Measurements from ENCODE around the gene OR6C76.
"Not testable (repeated sequence)": the region's sequence is repeated elsewhere in the genome, so short reads cannot be mapped to it uniquely, and the experiment has no call there.

OR6C76 gene

DNA sequence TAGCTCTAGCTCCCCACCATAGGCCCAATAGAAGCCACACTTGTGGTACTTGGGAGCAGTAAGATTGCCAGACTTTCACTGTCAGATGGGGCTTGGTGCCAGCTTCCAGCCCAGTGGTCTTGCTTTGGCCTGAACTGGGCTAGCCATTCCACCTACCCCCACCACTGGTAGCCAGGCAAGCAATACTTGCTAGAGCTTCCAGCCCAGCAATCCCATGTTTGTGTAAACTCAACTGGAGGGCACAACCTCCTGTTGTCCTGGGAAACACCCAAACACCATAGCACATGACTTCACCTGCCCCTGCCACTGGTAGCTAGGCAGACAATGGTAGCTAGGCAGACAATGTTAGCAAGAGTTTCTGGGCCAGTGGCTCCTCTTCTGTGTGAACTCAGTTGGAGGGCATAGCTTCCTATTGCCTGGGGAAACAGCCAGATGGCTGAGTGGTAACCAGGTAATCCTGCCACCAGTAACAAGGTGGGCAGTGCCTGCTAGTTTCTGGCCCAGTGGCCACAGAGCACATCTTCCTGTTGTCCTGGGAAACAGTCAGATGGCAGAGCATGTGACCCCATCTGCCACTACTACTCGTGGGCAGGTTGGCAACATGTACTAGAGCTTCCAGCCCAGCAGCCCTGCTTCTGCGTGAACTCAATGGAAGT is 5.6 kb upstream of the OR6C76 start:
- no peak overlapping the region for H3K9ac ChIP-seq (ENCODE audit: low read length)
- H2AFZ ChIP-seq (ENCODE audit: low read length), result no peak overlapping the region
- no peak overlapping the region for H3K4me3 ChIP-seq (ENCODE audit: low read length)
- no peaks in the 10 kb centered on the region for H3K4me1 ChIP-seq (ENCODE audit: low read length)
- H3K9me2 ChIP-seq (replicated peaks; ENCODE audit: insufficient read depth, low read length), result 0 out of 2 replicates have a peak, but pooled peaks cover 2% of the 10 kb centered on the region
- TF ChIP-seq, protein P1, sequence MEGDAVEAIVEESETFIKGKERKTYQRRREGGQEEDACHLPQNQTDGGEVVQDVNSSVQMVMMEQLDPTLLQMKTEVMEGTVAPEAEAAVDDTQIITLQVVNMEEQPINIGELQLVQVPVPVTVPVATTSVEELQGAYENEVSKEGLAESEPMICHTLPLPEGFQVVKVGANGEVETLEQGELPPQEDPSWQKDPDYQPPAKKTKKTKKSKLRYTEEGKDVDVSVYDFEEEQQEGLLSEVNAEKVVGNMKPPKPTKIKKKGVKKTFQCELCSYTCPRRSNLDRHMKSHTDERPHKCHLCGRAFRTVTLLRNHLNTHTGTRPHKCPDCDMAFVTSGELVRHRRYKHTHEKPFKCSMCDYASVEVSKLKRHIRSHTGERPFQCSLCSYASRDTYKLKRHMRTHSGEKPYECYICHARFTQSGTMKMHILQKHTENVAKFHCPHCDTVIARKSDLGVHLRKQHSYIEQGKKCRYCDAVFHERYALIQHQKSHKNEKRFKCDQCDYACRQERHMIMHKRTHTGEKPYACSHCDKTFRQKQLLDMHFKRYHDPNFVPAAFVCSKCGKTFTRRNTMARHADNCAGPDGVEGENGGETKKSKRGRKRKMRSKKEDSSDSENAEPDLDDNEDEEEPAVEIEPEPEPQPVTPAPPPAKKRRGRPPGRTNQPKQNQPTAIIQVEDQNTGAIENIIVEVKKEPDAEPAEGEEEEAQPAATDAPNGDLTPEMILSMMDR (IDR thresholded peaks at IDR 0.05; ENCODE audit: low read length), result no peak
- TF ChIP-seq EZH2phosphoT487 (IDR thresholded peaks at IDR 0.05; ENCODE audit: low read length) (no peak), EZH2 (optimal IDR thresholded peaks at IDR 0.05; ENCODE audit: low read depth, low read length) (no peak)
- H3K27me3 ChIP-seq (replicated peaks; ENCODE audit: insufficient read depth, low read length), result no peaks in the 10 kb centered on the region
- no peak overlapping the region for H3K4me2 ChIP-seq (ENCODE audit: low read depth, low read length)
- H3K9me3 ChIP-seq (replicated peaks; ENCODE audit: insufficient read depth, low read length), result no peaks in the 10 kb centered on the region
- H3K36me3 ChIP-seq (replicated peaks; ENCODE audit: insufficient read depth, low read length), result no peaks in the 10 kb centered on the region
- H3K27ac ChIP-seq (ENCODE audit: low read length), result no peak overlapping the region
- no peaks in the 10 kb centered on the region for H3K79me2 ChIP-seq (ENCODE audit: low read length)
- no peak for DNase-seq
- no peaks in the 10 kb centered on the region for H3F3A ChIP-seq (ENCODE audit: insufficient read depth, low read length)
- H4K20me1 ChIP-seq (ENCODE audit: insufficient read depth, low read length), result no peaks in the 10 kb centered on the region

DNA sequence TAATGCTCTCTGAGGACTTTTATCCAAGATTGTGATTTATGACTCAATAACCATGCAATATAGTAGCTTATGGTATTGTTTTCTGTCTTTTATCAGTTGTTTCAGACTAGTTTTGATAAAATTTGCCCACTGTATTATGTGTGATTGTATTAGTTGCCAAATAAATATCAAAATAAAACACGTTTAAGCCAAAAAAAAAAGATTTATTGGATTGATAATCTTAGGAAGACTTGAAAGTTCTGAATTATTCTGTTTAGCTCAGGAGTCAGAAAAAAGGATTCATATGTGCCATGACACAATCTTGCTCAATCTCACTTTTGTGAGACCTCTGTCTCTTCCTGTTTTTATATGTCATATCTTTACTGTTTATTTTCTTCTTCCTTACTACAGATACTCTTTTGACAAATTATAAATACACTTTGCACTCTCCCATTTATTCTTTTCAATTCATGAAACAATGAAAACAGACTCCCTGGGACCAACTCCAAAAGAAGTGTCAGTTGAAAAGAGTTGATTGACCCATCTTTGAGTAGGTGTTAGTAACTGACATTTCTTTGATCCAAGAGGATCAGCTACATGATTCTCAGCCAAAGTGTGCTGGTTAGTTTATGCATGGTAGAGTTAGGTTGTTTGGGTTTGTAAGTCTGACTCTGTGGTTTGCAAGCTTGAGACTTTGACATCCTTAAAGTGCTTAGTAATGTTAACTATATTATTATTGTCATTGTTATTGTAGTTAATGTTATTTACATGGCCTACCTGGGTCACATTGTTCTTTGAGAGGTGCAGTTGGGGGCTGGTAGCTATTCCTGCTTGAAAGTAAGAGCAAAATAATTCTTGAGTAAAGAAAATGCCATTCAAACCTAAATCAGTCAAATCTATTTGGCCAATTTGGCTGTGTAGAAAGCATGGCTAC is 2.5 kb downstream of the OR6C76 start:
- no peak for TF ChIP-seq EZH2phosphoT487 (IDR thresholded peaks at IDR 0.05; ENCODE audit: low read length)
- no peak for TF ChIP-seq EZH2 (optimal IDR thresholded peaks at IDR 0.05; ENCODE audit: low read depth, low read length)
- TF ChIP-seq, protein P1 (IDR thresholded peaks at IDR 0.05; ENCODE audit: low read length), result no peak
- Histone ChIP-seq H3K4me1 (ENCODE audit: low read length) (no peaks in the 10 kb centered on the region), H3K4me2 (ENCODE audit: low read depth, low read length) (no peak overlapping the region), H3K36me3 (replicated peaks; ENCODE audit: insufficient read depth, low read length) (no peaks in the 10 kb centered on the region), H3K9me3 (replicated peaks; ENCODE audit: insufficient read depth, low read length) (no peaks in the 10 kb centered on the region), H3K27ac (ENCODE audit: low read length) (no peak overlapping the region), H3K27me3 (replicated peaks; ENCODE audit: insufficient read depth, low read length) (no peaks in the 10 kb centered on the region), H3F3A (ENCODE audit: insufficient read depth, low read length) (no peaks in the 10 kb centered on the region), H3K9me2 (replicated peaks; ENCODE audit: insufficient read depth, low read length) (no peaks in the 10 kb centered on the region), H3K9ac (ENCODE audit: low read length) (no peak overlapping the region), H2AFZ (ENCODE audit: low read length) (no peak overlapping the region), H3K79me2 (ENCODE audit: low read length) (no peaks in the 10 kb centered on the region), H4K20me1 (ENCODE audit: insufficient read depth, low read length) (no peaks in the 10 kb centered on the region), H3K4me3 (ENCODE audit: low read length) (no peak overlapping the region)
- no peak for DNase-seq

DNA sequence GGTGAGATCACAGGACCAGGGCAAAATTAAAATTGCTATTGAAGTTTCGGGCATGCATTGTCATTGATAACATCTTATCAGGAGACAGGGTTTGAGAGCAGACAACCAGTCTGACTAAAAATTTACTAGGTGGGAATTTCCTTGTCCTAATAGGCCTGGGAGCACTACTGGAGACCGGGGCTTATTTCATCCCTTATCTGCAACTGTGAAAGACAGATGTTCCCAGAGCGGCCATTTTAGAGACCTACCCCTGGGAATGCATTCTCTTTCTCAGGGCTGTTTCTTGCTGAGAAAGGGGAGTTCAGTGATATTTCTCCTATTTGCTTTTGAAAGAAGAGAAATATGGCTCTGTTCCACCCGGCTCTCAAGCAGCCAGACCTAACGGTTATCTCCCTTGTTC is 15.2 kb downstream of the OR6C76 start:
- H3K27ac ChIP-seq (ENCODE audit: low read length); H3K27me3 ChIP-seq (replicated peaks; ENCODE audit: insufficient read depth, low read length); H2AFZ ChIP-seq (ENCODE audit: low read length); H4K20me1 ChIP-seq (ENCODE audit: insufficient read depth, low read length); DNase-seq; H3K9me2 ChIP-seq (replicated peaks; ENCODE audit: insufficient read depth, low read length); H3K9me3 ChIP-seq (replicated peaks; ENCODE audit: insufficient read depth, low read length); H3K9ac ChIP-seq (ENCODE audit: low read length); H3K4me2 ChIP-seq (ENCODE audit: low read depth, low read length); H3F3A ChIP-seq (ENCODE audit: insufficient read depth, low read length); H3K36me3 ChIP-seq (replicated peaks; ENCODE audit: insufficient read depth, low read length); H3K79me2 ChIP-seq (ENCODE audit: low read length); H3K4me3 ChIP-seq (ENCODE audit: low read length); H3K4me1 ChIP-seq (ENCODE audit: low read length): not testable (repeated sequence)

DNA sequence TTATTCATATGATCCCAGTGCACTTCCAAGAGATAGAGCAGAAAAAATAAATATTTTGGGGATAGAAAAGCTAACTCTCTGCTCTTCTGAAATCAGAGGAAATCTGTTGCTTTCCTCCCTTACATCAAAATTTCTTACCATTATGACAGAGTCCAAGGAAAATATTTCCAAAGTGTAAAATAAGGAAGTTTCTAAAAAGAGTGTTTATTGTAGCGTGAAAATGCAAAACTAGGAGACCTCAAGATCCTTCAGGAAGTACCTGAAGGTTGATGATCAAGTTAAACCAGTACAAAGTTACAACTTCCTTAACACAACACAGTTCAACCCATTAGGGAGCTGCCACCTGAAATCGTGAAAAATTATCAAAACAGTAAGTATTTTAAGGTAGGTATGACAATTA is 17.7 kb downstream of the OR6C76 start, which contains the start of gene OR6C2:
TSS of gene OR6C2 (plus strand) at position 301 of the 400 bp plus-strand sequence. CDS start 8,138 bp downstream, outside the sequence.
- Histone ChIP-seq H3K9ac (ENCODE audit: low read length) (no peak within 1 kb of the TSS), H3K36me3 (replicated peaks; ENCODE audit: insufficient read depth, low read length) (no peaks in the 10 kb centered on the region), H3F3A (ENCODE audit: insufficient read depth, low read length) (no peaks in the 10 kb centered on the region), H4K20me1 (ENCODE audit: insufficient read depth, low read length) (no peaks in the 10 kb centered on the region), H3K27ac (ENCODE audit: low read length) (no peak within 1 kb of the TSS), H3K27me3 (replicated peaks; ENCODE audit: insufficient read depth, low read length) (no peaks in the 10 kb centered on the region), H2AFZ (ENCODE audit: low read length) (no peak within 1 kb of the TSS), H3K79me2 (ENCODE audit: low read length) (no peaks in the 10 kb centered on the region), H3K4me1 (ENCODE audit: low read length) (no peaks in the 10 kb centered on the region), H3K4me2 (ENCODE audit: low read depth, low read length) (no peak within 1 kb of the TSS), H3K9me2 (replicated peaks; ENCODE audit: insufficient read depth, low read length) (no peaks in the 10 kb centered on the region), H3K4me3 (ENCODE audit: low read length) (no peak within 1 kb of the TSS), H3K9me3 (replicated peaks; ENCODE audit: insufficient read depth, low read length) (no peaks in the 10 kb centered on the region)
- no peak for DNase-seq
- TF ChIP-seq EZH2 (optimal IDR thresholded peaks at IDR 0.05; ENCODE audit: low read depth, low read length) (no peak), EZH2phosphoT487 (IDR thresholded peaks at IDR 0.05; ENCODE audit: low read length) (no peak)
- TF ChIP-seq, protein P1 (IDR thresholded peaks at IDR 0.05; ENCODE audit: low read length), result no peak
